Measurements from ENCODE around the gene UAP1.

DNA sequence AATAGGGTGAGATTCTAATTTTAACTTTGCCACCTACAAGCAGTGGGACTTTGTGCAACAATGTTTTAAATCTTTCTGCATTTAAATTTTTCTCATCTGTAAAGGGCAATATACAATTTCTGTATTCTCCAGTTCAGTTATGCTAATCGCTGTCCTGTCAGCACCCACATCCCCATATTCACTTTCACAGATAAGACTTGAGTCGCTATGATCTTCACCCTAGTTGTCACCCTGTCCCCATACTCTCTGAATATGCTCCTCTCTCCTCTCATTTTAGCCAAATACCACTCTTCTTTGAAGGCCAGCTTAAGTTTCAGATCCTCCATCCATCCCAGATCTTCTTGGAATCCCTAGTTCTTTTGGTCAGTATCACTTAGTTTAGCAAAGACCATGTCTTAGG lies 79.6 kb downstream of the UAP1 start:
- TF ChIP-seq POLR2AphosphoS5 (IDR thresholded peaks at IDR 0.05; ENCODE audit: low read depth, low read length) (no peak), TAF1 (IDR thresholded peaks at IDR 0.05; ENCODE audit: borderline replicate concordance, insufficient read depth, low read length) (no peak)
- TF ChIP-seq, protein P1, sequence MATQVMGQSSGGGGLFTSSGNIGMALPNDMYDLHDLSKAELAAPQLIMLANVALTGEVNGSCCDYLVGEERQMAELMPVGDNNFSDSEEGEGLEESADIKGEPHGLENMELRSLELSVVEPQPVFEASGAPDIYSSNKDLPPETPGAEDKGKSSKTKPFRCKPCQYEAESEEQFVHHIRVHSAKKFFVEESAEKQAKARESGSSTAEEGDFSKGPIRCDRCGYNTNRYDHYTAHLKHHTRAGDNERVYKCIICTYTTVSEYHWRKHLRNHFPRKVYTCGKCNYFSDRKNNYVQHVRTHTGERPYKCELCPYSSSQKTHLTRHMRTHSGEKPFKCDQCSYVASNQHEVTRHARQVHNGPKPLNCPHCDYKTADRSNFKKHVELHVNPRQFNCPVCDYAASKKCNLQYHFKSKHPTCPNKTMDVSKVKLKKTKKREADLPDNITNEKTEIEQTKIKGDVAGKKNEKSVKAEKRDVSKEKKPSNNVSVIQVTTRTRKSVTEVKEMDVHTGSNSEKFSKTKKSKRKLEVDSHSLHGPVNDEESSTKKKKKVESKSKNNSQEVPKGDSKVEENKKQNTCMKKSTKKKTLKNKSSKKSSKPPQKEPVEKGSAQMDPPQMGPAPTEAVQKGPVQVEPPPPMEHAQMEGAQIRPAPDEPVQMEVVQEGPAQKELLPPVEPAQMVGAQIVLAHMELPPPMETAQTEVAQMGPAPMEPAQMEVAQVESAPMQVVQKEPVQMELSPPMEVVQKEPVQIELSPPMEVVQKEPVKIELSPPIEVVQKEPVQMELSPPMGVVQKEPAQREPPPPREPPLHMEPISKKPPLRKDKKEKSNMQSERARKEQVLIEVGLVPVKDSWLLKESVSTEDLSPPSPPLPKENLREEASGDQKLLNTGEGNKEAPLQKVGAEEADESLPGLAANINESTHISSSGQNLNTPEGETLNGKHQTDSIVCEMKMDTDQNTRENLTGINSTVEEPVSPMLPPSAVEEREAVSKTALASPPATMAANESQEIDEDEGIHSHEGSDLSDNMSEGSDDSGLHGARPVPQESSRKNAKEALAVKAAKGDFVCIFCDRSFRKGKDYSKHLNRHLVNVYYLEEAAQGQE (IDR thresholded peaks at IDR 0.05; ENCODE audit: insufficient read depth in 1 of 2, low read depth in 2 of 2, low read length in 2 of 2): no peak
